ENCODE data around the gene MPG. TPM values are rescaled to one million over a fixed set of nuclear protein-coding genes. Genes with fewer than 3 reads are reported as not detected.

MPG gene
- total RNA-seq, 1 experiment from 2014 or later = 32.6 TPM

GRCh38 chr16:34648-34987 is 43.4 kb upstream of the MPG start:
- no peak for ATAC-seq
- CTCF ChIA-PET = no interaction called here
- no TSS peak for BruUV-seq (replicated peaks)

More at GRCh38 chr16:34648-34987, 43.4 kb upstream of the MPG start:
- Histone ChIP-seq H4K20me1 (ENCODE audit: insufficient read depth) (no peaks in the 10 kb centered on the region), H3K9me2 (ENCODE audit: insufficient read depth) (no peaks in the 10 kb centered on the region), H3K4me3 (replicated peaks in 1 of 2; ENCODE audit: low read depth in 1 of 2, low read length in 2 of 2) (no peak overlapping the region), H3K27me3 (ENCODE audit: insufficient read depth, low read length) (no peaks in the 10 kb centered on the region), H3K4me1 (ENCODE audit: control insufficient read depth in 1 of 2, insufficient read depth in 2 of 2, low read length in 2 of 2) (peaks cover 0 to 7% of the 10 kb centered on the region in 2 experiments; a peak in 1 of 4 replicates), H2AFZ (ENCODE audit: low read depth, low read length, poor library complexity, severe bottlenecking) (no peak overlapping the region), H3K79me2 (ENCODE audit: insufficient read depth, low read length) (no peaks in the 10 kb centered on the region), H3K27ac (ENCODE audit: low read depth, low read length) (no peak overlapping the region), H3K4me2 (ENCODE audit: low read length) (no peak overlapping the region), H3K9me3 (ENCODE audit: control insufficient read depth in 1 of 2, insufficient read depth in 1 of 2, low read depth in 1 of 2, low read length in 2 of 2) (no peaks in the 10 kb centered on the region), H3K9ac (ENCODE audit: low read length) (no peak overlapping the region), H3K36me3 (ENCODE audit: control insufficient read depth in 1 of 2, insufficient read depth in 2 of 2, low read length in 2 of 2) (no peaks in the 10 kb centered on the region)
- no peak for TF ChIP-seq REST (IDR thresholded peaks at IDR 0.05; ENCODE audit: low read depth)
- TF ChIP-seq SP1 (IDR thresholded peaks at IDR 0.05; ENCODE audit: low read depth) = no peak
- TF ChIP-seq POLR2AphosphoS5 (IDR thresholded peaks at IDR 0.05; ENCODE audit: low read depth, low read length) = no peak
- TF ChIP-seq FOSL1 (IDR thresholded peaks at IDR 0.05; ENCODE audit: low read depth) = no peak
- no peak for TF ChIP-seq ATF3 (IDR thresholded peaks at IDR 0.05)
- TF ChIP-seq CTCF (IDR thresholded peaks at IDR 0.05 in 2 of 3, conservative IDR thresholded peaks at IDR 0.05 in 1 of 3; ENCODE audit: borderline replicate concordance in 1 of 3, insufficient read depth in 1 of 3, low read depth in 2 of 3, low read length in 2 of 3) = no peak
- TF ChIP-seq JUND (IDR thresholded peaks at IDR 0.05) = no peak
- TF ChIP-seq EZH2 (IDR thresholded peaks at IDR 0.05) = no peak
- no peak for TF ChIP-seq SRF (IDR thresholded peaks at IDR 0.05; ENCODE audit: low read depth)
- no peak for TF ChIP-seq ZNF274 (IDR thresholded peaks at IDR 0.05; ENCODE audit: low read depth, low read length)
- no peak for TF ChIP-seq ZFX (IDR thresholded peaks at IDR 0.05)
- TF ChIP-seq CBX3 (IDR thresholded peaks at IDR 0.05; ENCODE audit: low read depth) = no peak
- TF ChIP-seq ELF1 (IDR thresholded peaks at IDR 0.05; ENCODE audit: borderline replicate concordance, low read depth) = no peak
- no peak for TF ChIP-seq EGR1 (IDR thresholded peaks at IDR 0.05; ENCODE audit: low read depth)
- TF ChIP-seq MAX (IDR thresholded peaks at IDR 0.05) = no peak
- TF ChIP-seq POLR2A (IDR thresholded peaks at IDR 0.05; ENCODE audit: borderline replicate concordance, extremely low read depth, insufficient read depth, insufficient read length) = no peak
- no peak for TF ChIP-seq TCF7L2 (IDR thresholded peaks at IDR 0.05; ENCODE audit: borderline replicate concordance, extremely low read depth, insufficient read depth, insufficient read length)
- no peak for TF ChIP-seq CEBPB (IDR thresholded peaks at IDR 0.05; ENCODE audit: low read depth)
- TF ChIP-seq EZH2phosphoT487 (IDR thresholded peaks at IDR 0.05; ENCODE audit: borderline replicate concordance) = no peak
- TF ChIP-seq ZBTB33 (IDR thresholded peaks at IDR 0.05; ENCODE audit: extremely low read depth, insufficient replicate concordance, low read length) = no peak
- intact Hi-C loops (cut with micrococcal nuclease) = no loop called here
- ChIA-PET RAD21 (ENCODE audit: low non-redundant PET in 1 of 2, low total read pairs in 2 of 2, uncharacterized antibody in 2 of 2, unreplicated experiment in 2 of 2) (no interaction called here), POLR2A (no interaction called here)
- DNase-seq (ENCODE audit: low read depth, low spot score) = no peak
